Astrocyte (in vitro differentiated cells and primary cell): ENCODE results near the gene JCHAIN. TPM values are rescaled to one million over a fixed set of nuclear protein-coding genes. Genes with fewer than 3 reads are reported as not detected.
"Not testable (repeated sequence)": the region's sequence is repeated elsewhere in the genome, so short reads cannot be mapped to it uniquely, and the experiment has no call there.

Experiments used
- DNase-seq: peaks from one replicate; pipeline ENCODE4 v3.0.0-alpha.2; 2010; ENCODE audit warnings: low read depth
- FAIRE-seq: peaks from 2 replicates; lab custom pipeline; 2011; peaks lifted over from hg19 to GRCh38; lab: Jason Lieb, UNC
- H2AFZ ChIP-seq: 2 replicates; pipeline ENCODE4 v1.6.0; 2012; ENCODE audit warnings: low read depth, low read length, inconsistent platforms
- H3K27ac ChIP-seq: 2 replicates; pipeline ENCODE4 v1.5.1; 2011; ENCODE audit warnings: low read depth, low read length, inconsistent platforms
- H3K27me3 ChIP-seq: 2 replicates; pipeline ENCODE4 v1.6.0; 2011; ENCODE audit warnings: low read length, inconsistent platforms; ENCODE audit not compliant: insufficient read depth
- H3K36me3 ChIP-seq: 2 replicates; pipeline ENCODE4 v1.5.1; 2011; ENCODE audit warnings: low read length, inconsistent platforms; ENCODE audit not compliant: insufficient read depth
- H3K4me1 ChIP-seq: 2 replicates; pipeline ENCODE4 v1.5.1; 2011; ENCODE audit warnings: low read length, inconsistent platforms; ENCODE audit not compliant: insufficient read depth
- H3K4me2 ChIP-seq: 2 replicates; pipeline ENCODE4 v1.6.0; 2012; ENCODE audit warnings: low read length, inconsistent platforms
- H3K4me3 ChIP-seq: 2 replicates; pipeline ENCODE4 v1.5.1; 2011; ENCODE audit warnings: low read depth, mild to moderate bottlenecking, low read length, inconsistent platforms; ENCODE audit not compliant: insufficient read depth
- H3K79me2 ChIP-seq: 2 replicates; pipeline ENCODE4 v1.6.0; 2012; ENCODE audit warnings: mild to moderate bottlenecking, low read length, inconsistent platforms; ENCODE audit not compliant: insufficient read depth
- H3K9ac ChIP-seq: 2 replicates; pipeline ENCODE4 v1.6.0; 2012; ENCODE audit warnings: mild to moderate bottlenecking, low read length, inconsistent platforms
- H3K9me3 ChIP-seq: 2 replicates; pipeline ENCODE4 v1.5.1; 2012; ENCODE audit warnings: low read depth, mild to moderate bottlenecking, low read length, inconsistent platforms; ENCODE audit not compliant: insufficient read depth
- H4K20me1 ChIP-seq: 2 replicates; pipeline ENCODE4 v1.6.0; 2012; ENCODE audit warnings: low read length, inconsistent platforms; ENCODE audit not compliant: insufficient read depth
- H3K27ac Mint-ChIP-seq: one replicate; pipeline ENCODE4 v1.8.0; 2021; ENCODE audit warnings: mild to moderate bottlenecking, mixed read lengths; ENCODE audit not compliant: unreplicated experiment
- H3K27me3 Mint-ChIP-seq: one replicate; pipeline ENCODE4 v1.8.0; 2021; ENCODE audit warnings: low read depth, mixed read lengths; ENCODE audit not compliant: unreplicated experiment
- H3K36me3 Mint-ChIP-seq: one replicate; pipeline ENCODE4 v1.8.0; 2021; ENCODE audit warnings: low read depth, mixed read lengths; ENCODE audit not compliant: unreplicated experiment
- H3K4me1 Mint-ChIP-seq: one replicate; pipeline ENCODE4 v1.8.0; 2021; ENCODE audit warnings: low read depth, mixed read lengths; ENCODE audit not compliant: unreplicated experiment
- H3K4me3 Mint-ChIP-seq: one replicate; pipeline ENCODE4 v1.8.0; 2021; ENCODE audit warnings: mild to moderate bottlenecking, moderate library complexity, mixed read lengths; ENCODE audit not compliant: unreplicated experiment
- H3K9me3 Mint-ChIP-seq: one replicate; pipeline ENCODE4 v1.8.0; 2021; ENCODE audit warnings: mild to moderate bottlenecking, mixed read lengths; ENCODE audit not compliant: unreplicated experiment
- EZH2 ChIP-seq: IDR thresholded peaks from 2 replicates; pipeline ENCODE4 v1.6.1; 2012; ENCODE audit warnings: mild to moderate bottlenecking, low read length, inconsistent platforms; ENCODE audit not compliant: insufficient read depth
- total RNA-seq: library from RNA; stranded (reverse); gene quantifications from 2 replicates; pipeline ENCODE4 v1.2.1, GENCODE V29; 2021
- TF ChIP-seq, protein P1 (sequence below): IDR thresholded peaks from 2 replicates; pipeline ENCODE4 v1.5.1; 2011; ENCODE audit warnings: low read depth, mild to moderate bottlenecking, inconsistent platforms, low read length, moderate library complexity; ENCODE audit not compliant: insufficient read depth

The JCHAIN gene
- total RNA-seq, 1 donor from 2014 or later, result not detected

DNA sequence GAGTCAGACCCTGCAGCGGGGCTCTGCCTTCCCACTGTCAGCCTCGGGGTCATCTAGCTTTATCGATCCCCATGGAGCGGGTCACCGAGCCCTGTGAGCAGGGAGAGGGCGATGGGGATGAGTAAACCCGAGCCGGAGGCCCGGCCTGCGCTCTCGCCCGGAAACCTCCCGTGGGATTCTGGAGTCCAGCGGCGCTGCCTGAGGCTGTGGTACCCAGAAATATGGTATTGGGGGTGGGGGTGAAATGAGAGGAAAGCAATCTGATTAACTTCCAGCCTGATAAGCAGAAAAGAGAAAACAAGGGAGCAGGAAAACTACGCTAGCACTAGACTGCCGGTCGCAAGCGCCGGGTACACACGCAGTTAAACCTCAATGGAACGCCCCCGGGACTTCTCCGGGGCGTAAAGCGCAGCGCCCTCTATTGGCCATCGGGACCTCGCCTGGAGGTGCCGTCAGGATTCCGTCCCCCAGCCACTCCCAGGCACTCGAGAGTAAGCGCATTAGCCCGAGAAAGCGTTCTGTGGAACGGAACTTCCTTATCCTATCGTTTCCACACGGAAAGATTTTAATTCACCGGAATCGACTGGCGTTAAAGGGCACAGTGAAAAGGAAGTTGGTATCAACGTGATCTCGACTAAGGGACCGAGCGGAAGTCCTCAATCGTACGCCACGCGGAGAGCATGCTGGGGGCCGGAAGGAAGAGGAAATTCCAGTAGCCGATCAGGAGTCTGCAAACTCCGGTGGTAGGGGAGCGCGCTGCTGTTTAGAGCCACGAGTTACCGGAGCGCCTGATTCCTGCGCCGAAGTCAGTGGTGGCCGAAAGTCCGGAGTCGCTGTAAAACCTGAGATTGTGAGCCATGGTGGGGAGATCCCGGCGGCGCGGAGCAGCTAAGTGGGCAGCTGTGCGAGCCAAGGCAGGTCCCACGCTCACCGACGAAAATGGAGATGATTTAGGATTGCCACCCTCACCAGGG lies 21.8 kb upstream of the JCHAIN start, which contains the start of gene UTP3:
Gene UTP3 (plus strand): TSS at position 712 of the 974 bp plus-strand sequence. CDS start 146 bp downstream, at position 858.
- Histone ChIP-seq H3K4me1 (peaks cover 22% of the 10 kb centered on the region), H2AFZ (peak within 1 kb of the TSS; percentile 80), H3K9ac (peak within 1 kb of the TSS; percentile 97), H3K36me3 (peaks cover 5% of the 10 kb centered on the region), H3K27ac (peak within 1 kb of the TSS; percentile 85), H4K20me1 (peaks cover 34% of the 10 kb centered on the region), H3K9me3 (no peaks in the 10 kb centered on the region), H3K79me2 (peaks cover 44% of the 10 kb centered on the region), H3K4me2 (peak within 1 kb of the TSS; percentile 98), H3K27me3 (no peaks in the 10 kb centered on the region), H3K4me3 (peak within 1 kb of the TSS; percentile 98)
- Mint-ChIP-seq H3K4me3 (peak within 1 kb of the TSS; percentile 100), H3K27me3 (no peaks in the 10 kb centered on the region), H3K4me1 (peaks cover 20% of the 10 kb centered on the region), H3K27ac (peak within 1 kb of the TSS; percentile 97), H3K9me3 (no peaks in the 10 kb centered on the region), H3K36me3 (peaks cover 7% of the 10 kb centered on the region)
- FAIRE-seq (peak; percentile 86), DNase-seq (peak; percentile 99)
- TF ChIP-seq EZH2, result no peak
- TF ChIP-seq, protein P1, sequence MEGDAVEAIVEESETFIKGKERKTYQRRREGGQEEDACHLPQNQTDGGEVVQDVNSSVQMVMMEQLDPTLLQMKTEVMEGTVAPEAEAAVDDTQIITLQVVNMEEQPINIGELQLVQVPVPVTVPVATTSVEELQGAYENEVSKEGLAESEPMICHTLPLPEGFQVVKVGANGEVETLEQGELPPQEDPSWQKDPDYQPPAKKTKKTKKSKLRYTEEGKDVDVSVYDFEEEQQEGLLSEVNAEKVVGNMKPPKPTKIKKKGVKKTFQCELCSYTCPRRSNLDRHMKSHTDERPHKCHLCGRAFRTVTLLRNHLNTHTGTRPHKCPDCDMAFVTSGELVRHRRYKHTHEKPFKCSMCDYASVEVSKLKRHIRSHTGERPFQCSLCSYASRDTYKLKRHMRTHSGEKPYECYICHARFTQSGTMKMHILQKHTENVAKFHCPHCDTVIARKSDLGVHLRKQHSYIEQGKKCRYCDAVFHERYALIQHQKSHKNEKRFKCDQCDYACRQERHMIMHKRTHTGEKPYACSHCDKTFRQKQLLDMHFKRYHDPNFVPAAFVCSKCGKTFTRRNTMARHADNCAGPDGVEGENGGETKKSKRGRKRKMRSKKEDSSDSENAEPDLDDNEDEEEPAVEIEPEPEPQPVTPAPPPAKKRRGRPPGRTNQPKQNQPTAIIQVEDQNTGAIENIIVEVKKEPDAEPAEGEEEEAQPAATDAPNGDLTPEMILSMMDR, result peak; percentile 98

DNA sequence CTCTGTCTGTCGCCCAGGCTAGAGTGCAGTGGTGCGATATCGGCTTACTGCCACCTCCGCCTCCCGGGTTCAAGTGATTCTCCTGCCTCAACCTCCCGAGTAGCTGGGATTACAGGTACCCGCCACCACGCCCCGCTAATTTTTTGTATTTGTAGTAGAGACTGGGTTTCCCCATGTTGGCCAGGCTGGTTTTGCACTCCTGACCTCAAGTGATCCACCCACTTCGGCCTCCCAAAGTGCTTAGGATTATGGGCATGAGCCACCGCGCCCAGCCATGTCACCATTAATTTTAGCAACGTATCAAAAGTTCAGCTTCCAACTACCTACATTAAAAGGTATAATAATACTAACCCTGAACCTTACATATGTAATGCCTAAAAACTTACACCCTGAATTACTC lies 21.1 kb upstream of the JCHAIN start:
- peak overlapping the region; percentile 98 for H3K4me3 ChIP-seq
- peak overlapping the region; percentile 97 for H3K9ac ChIP-seq
- Mint-ChIP-seq H3K27me3 (no peaks in the 10 kb centered on the region), H3K9me3 (no peaks in the 10 kb centered on the region), H3K36me3 (peaks cover 7% of the 10 kb centered on the region), H3K4me3 (peak overlapping the region; percentile 100), H3K27ac (peak overlapping the region; percentile 97), H3K4me1 (peaks cover 20% of the 10 kb centered on the region)
- peak overlapping the region; percentile 85 for H3K27ac ChIP-seq
- no peaks in the 10 kb centered on the region for H3K9me3 ChIP-seq
- H4K20me1 ChIP-seq, result peaks cover 34% of the 10 kb centered on the region
- no peaks in the 10 kb centered on the region for H3K27me3 ChIP-seq
- peaks cover 39% of the 10 kb centered on the region for H3K79me2 ChIP-seq
- peak overlapping the region; percentile 98 for H3K4me2 ChIP-seq
- H2AFZ ChIP-seq, result peak overlapping the region; percentile 78
- DNase-seq, result no peak
- TF ChIP-seq, protein P1, result no peak
- no peak for TF ChIP-seq EZH2
- no peak for FAIRE-seq
- H3K4me1 ChIP-seq, result peaks cover 22% of the 10 kb centered on the region
- H3K36me3 ChIP-seq, result peaks cover 5% of the 10 kb centered on the region

DNA sequence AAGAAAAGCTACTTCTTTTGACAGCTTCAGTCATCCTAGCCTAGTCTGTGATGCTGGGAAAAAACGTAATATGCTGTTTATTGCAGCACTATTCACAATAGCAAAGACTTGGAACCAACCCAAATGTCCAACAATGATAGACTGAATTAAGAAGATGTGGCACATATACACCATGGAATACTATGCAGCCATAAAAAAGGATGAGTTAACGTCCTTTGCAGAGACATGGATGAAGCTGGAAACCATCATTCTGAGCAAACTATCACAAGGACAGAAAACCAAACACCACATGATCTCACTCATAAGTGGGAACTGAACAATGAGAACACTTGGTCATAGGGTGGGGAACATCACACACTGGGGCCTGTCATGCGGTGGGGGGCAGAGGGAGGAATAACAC lies 15.8 kb upstream of the JCHAIN start:
- not testable (repeated sequence) for H2AFZ ChIP-seq, H3K36me3 Mint-ChIP-seq, H3K27ac Mint-ChIP-seq, H3K9me3 Mint-ChIP-seq, DNase-seq, H3K4me1 Mint-ChIP-seq, H3K4me3 Mint-ChIP-seq, H3K27me3 Mint-ChIP-seq, H4K20me1 ChIP-seq, H3K4me3 ChIP-seq, H3K4me2 ChIP-seq, H3K27me3 ChIP-seq, H3K4me1 ChIP-seq, H3K9ac ChIP-seq, H3K27ac ChIP-seq, H3K9me3 ChIP-seq, FAIRE-seq, H3K79me2 ChIP-seq, H3K36me3 ChIP-seq
